ENCODE measurements around the gene KRTCAP2.

DNA sequence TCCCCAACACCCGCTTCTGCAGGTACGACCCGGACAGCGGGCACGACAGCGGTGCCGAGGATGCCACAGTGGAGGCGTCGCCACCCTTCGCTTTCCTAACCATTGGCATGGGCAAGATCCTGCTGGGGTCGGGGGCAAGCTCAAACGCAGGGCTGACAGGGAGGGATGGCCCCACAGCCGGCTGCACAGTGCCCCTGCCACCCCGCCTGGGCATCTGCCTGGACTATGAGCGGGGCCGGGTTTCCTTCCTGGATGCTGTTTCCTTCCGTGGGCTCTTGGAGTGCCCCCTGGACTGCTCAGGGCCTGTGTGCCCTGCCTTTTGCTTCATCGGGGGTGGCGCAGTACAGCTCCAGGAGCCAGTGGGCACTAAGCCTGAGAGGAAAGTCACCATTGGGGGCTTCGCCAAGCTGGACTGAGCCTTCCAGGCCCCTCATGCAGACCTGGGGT, 10.7 kb upstream of the KRTCAP2 start:
- TF ChIP-seq CTCF (IDR thresholded peaks at IDR 0.05) (no peak), EP300 (IDR thresholded peaks at IDR 0.05) (no peak), POLR2A (IDR thresholded peaks at IDR 0.05; ENCODE audit: low read depth) (no peak), POLR2AphosphoS5 (IDR thresholded peaks at IDR 0.05) (no peak)
